GM18517 (cell line): ENCODE measurements around the gene SLC25A36.

Experiments
- ATAC-seq: cut with Tn5 transposase; IDR thresholded peaks from one replicate; pipeline ENCODE4 v1.9.1; 2021; ENCODE audit warnings: mild to moderate bottlenecking, moderate library complexity; ENCODE audit not compliant: unreplicated experiment

Gene SLC25A36, protein sequence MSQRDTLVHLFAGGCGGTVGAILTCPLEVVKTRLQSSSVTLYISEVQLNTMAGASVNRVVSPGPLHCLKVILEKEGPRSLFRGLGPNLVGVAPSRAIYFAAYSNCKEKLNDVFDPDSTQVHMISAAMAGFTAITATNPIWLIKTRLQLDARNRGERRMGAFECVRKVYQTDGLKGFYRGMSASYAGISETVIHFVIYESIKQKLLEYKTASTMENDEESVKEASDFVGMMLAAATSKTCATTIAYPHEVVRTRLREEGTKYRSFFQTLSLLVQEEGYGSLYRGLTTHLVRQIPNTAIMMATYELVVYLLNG

DNA sequence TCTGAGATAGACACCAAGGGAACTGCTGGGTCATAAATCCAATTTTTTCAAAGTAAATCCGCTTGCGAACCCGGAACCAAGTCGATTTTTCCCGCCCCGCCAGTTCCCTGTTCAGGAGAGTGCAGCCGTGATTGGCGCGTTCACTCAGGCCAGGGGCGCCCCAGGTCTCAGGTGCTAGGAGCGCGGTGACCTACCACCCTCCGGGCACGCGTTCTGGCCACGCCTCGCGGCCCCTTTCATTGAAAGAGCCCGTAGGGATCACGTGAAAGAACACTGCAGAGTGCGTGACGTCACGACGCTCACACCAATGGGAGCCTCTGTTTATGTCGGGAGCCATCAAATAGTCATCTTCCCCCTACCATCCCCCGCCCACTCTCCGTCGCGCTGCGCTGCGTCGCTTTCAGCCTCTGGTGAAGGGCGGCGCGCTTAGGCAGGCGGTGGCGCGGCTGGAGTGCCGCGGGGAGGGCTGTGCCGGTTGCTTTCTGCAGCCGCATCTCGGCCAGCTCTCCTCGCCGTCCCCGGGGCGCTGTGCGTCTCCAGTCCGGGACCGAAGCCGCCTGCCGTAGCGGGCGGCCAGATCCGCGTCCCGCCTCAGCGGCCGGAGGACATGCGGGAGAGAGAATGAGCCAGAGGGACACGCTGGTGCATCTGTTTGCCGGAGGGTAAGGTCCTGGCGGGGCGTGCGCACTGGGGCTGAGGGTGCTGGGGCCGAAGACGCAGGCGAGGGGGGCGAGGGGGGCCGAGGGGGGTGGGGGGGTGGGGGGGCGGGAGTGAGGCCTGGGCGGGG lies at the start of gene SLC25A36:
SLC25A36 (plus strand) TSS at position 403 of the 787 bp plus-strand sequence; CDS start at position 622, 219 bp downstream.
- peak; percentile 97 for ATAC-seq

DNA sequence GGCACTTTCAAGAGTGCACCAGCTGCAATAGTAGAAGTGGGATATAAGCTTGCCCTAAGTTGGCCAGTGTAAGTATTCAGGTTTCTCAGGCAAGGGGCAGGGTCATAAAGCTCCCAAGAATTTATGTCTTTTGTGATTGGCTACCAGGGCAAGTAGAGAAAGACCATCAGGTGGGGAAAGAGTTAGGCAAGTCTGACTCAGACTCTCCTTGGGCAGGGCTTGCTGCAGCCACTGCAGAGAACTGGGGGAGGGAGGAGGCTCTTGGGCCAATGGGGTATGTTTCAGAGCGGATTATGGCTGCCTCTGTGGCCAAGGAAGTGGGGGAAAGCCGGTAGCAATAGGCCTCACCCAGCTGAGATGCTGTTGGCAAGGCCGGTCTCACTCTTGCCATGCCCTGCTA lies 44.6 kb upstream of the SLC25A36 start:
- no peak for ATAC-seq

DNA sequence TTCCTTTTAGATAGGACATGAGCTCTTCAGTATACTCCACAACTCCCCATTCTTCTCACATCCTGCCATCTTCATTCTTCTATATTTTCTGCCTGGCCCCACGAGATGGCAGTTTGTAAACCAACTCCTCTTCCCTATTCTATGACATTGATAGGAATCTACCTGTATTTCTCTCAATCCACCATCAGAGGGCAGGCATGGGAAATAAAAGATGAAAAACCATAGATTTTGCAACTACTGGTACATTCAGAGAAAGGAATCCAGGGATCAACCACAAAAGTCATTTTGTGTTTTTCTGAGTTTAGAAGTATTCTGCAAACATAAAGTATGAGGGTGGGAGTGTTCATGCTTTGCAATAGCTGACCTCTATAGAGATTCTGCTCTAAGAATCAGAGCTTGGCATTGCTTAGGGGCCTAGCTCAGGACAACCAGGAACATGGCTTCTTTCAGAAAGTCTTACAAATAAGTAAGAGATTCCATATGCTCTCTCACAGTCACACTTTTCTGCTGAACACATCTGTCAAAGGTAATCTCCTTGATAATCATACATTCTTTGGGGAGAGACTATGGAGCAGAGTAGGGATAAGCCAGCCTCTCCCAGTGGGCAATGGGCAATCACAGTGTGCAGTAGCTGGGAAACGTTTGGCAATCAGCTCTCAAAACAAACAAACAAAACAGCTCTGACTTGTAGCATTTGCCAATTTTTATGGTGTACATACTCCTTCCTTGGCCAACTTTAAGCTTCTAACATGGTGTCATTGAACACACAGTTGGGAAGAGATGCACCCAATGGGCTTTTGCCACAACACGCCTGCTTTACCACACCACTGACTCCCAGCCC lies 43.1 kb upstream of the SLC25A36 start:
- no peak for ATAC-seq

DNA sequence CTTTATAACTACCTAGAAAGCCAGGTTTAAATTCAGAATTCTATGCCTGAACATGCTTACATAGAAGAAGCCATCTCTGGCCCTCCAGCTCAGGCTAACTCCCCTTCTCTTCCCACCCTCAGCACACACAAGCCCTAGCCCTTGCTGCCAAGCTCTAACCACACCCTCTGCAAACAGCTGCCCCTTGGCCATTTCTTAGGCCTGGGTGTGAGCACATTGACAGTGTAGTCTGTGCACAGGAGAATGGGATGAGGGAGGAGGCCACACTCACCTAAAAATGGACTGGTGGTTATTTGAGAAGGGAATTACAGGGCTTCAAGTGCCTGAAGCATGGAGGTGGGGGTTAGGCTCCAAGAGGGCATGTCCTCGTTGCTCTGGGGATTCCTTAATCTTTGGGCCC lies 42.3 kb upstream of the SLC25A36 start:
- no peak for ATAC-seq

DNA sequence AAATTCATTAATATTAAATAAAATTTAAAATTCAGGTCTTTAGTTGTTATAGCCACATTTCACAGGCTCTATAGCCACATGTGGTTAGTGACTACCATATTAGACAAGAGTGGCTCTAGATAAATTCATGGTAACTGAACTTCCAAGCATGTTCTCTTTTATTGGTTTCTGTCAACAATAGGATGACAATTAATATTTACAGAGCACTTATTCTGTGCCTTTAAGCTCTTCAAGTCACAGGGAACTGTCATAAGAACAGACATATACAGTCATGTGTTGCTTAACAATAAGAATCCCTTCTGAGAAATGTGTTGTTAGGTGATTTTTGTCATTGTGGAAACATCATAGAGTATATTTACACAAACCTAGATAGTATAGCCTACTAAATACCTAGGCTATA lies 38.8 kb upstream of the SLC25A36 start:
- no peak for ATAC-seq

DNA sequence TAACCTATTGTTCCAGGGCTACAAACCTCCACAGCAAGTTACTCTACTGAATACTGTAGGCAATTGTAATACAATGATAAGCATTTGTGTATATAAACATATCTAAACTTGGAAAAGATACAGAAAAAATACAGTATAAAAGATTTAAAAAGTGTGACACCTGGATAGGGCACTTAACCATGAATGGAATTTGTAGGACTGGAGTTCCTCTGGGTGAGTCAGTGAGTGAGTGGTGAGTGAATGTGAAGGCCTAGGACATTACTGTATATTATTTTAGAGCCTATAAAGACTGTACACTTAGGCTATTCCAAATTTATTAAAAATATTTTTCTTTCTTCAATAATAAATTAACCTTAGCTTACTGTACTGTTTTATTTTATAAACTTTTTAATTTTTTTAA lies 38.4 kb upstream of the SLC25A36 start:
- ATAC-seq: no peak

DNA sequence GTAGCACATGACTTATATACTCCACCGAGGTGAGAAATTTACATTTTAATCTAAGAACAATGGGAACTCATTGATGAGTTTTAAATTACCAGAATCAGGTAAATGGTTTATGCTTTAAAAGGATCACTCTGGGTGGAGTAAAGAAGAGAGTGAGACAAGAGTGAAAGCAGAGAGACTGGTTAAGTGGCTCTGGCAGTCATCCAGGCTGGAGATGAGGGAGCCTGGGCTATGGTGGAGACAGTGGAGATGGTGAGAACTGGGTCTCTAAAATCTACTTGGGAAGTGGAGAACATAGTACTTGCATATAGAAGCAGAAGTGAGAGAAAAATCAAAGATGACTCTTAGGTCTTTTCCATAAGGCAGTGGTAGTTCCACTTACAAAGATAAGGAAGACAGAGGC lies 37.1 kb upstream of the SLC25A36 start:
- no peak for ATAC-seq

DNA sequence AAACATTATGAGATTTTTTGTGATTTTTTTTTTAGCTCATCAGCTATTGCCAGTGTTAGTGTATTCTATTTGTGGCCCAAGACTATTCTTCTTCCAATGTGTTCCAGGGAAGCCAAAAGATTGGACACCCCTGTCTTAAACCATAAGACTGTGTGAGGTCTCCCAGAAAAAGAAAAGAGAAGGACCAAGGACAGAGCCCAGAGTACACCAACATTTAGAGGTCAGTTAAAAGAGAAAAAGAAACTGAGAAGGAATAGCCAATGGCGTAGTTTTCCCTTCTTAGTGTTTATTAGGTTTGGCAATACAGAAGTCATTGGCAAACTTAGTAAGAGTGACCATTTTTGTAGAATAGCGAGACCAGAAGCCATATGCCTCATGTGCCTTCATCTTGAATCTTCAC lies 36.1 kb upstream of the SLC25A36 start:
- no peak for ATAC-seq

DNA sequence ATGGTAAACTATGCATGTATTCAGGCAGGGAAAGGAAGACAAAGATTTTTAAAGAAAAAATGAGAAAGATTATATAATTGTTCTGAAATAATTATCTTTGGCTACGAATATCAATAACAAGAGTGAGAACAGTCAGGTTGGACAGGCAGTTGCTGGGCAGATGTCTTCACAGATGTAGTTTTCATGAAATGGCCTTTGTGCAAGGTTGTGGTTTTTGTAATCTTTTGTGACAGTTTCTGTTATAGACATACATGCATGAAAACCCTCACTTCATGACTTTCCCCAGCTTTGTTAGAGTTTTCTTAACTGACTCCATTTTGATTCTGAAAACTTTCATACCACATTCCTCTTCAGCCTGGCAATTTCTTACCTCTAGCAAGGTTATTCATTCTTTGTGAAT lies 34.9 kb upstream of the SLC25A36 start:
- no peak for ATAC-seq

DNA sequence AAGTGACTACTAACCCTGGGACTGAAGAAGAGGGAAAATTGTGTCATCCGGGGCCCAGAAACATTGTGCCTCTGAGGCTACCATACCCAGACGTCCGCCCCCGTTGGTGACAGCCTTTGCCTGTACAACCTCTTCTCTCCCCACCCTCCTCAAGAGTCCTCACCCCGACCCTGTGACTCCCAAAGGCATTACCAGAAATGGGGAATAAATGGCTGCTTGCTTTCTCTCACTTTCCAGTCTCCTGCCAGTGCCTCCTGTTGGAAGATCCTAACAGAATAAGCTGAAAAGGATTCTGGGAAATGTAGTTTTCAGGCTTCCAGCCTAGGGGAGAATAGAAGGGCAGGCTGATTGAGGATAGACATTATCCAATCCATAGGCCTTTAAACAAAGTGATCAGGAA lies 30.8 kb upstream of the SLC25A36 start:
- no peak for ATAC-seq

DNA sequence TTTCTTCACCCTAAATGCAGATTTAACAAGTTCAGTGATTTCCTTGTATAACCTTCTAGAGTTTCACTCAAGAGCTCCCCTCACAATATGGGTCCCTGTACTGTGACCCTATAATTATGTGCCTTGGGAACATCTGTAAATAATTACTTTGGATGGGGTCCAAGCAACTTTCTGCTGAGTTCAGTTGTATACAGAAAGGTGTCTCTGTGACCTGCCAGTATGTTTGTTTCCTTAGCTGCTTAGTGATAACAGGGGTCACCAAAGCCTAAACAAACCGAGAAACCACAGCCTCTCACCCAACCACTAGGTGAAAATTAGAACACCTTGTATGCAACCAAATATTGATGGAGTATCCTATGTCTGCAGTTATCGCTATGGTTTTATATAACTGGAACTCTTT lies 29.8 kb upstream of the SLC25A36 start:
- no peak for ATAC-seq

DNA sequence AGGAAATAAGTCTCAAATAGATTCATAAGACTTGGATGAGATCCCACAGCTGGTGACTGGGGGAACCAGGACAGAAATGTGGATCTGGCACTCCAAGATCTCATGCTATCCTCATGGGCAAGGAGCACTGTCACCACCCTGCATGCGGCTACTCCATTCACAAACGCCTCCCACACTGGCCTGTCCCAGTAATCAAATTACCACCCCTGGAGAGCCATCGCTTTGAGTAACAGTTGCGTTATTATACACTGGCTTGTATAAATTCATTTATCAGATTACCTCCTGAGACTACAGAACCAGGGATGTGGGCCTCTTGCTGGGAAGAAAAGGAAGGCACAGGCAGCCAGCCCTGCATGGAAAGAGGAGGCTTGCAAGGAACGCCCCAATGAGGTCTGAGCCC lies 27.9 kb upstream of the SLC25A36 start:
- no peak for ATAC-seq

DNA sequence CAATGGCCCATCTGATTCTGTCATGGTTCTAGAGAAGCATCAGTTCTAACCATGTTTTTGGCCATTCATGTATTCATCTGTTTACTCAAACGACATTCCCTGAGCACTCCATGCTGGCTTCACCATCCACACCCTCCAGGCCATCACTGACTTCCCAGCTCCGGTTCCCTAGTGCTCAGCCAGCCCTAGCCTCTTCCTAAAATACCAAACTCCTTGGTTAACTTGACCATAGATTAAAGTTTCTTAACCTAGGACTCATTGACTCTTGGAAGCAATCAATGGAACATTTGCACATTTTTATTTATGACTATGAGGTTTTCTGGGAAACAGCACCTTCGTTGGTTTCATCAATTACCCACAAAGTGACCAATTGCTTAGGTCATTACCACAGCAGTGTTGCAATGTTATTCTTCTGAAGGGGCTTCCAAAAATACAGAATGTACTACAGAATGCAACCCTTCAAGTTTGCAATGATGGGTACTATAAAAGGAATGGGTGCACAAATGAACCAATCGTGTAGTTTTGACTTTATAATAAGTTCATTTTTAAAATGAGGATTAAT lies 27.2 kb upstream of the SLC25A36 start:
- no peak for ATAC-seq

DNA sequence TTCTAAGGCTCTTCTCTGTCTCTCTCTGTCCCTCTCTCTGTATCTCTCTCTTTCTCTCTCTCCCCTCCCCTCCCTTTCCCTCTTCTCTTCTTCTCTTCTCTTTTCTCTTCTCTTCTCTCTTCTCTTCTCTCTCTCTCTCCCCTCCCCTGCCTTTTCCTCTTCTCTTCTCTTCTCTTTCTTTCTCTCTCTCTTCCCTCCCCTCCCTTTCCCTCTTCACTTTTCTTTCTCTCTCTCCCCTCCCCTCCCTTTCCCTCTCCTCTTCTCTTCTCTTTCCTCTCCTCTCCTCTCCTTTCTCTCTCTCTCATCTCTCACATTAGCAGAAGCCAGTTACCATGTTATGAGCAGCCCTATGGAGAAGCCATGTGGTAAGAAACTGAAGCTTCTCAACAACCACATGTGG lies 25.0 kb upstream of the SLC25A36 start:
- ATAC-seq: no peak

DNA sequence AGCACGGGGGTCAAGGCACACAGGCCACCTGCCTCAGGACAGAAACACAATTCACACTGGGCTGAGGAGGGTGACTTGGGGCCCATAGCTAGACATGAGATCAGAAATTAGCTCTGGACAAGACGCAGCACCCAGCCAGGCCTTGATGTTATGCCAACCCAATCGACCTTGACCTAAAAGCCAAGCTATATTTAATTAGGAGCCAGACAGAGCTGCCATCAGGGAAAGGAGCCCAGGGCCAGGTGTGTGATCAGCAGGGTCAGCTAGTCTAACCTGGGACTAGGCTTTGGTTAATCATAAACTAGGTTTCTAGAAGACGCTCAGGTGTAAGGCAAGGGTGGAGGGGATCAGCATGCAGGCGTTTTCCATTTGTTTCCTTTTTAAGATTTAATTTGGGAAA lies 23.9 kb upstream of the SLC25A36 start:
- no peak for ATAC-seq

DNA sequence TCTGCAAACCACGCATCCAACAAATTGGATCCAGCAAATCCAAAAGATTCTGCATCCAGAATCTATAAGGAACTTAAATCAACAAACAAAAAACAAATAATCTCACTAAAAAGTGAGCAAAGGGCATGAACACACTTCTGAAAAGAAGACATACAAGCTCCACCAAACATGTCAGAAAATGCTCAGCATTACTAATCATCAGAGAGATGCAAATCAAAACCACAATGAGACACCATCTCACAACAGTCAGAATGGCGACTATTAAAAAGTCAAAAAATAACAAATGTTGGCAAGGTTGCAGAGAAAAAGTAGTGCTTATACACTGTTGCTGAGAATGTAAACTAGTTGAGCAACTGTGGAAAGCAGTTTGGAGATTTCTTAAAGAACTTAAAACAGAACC lies 21.6 kb upstream of the SLC25A36 start:
- no peak for ATAC-seq

DNA sequence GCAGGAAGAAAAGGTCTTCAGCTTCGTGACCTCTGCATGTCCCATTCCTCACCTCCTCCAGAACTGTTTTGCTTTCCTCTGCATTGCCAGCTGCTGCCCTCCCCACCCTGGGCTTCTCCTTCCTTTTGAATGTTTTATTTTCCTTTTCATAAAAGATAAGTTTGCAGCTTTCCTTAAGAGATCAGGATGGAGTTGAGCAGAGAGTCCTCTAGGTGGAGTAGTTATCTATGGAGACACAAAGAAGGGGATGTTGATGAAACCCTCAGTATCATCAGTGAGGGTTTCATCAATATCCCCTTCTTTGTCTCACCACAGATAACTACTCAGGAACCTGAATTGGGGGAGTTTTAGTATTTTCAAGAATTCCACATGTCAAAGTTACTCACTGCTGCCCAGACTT lies 19.0 kb upstream of the SLC25A36 start:
- ATAC-seq: no peak

DNA sequence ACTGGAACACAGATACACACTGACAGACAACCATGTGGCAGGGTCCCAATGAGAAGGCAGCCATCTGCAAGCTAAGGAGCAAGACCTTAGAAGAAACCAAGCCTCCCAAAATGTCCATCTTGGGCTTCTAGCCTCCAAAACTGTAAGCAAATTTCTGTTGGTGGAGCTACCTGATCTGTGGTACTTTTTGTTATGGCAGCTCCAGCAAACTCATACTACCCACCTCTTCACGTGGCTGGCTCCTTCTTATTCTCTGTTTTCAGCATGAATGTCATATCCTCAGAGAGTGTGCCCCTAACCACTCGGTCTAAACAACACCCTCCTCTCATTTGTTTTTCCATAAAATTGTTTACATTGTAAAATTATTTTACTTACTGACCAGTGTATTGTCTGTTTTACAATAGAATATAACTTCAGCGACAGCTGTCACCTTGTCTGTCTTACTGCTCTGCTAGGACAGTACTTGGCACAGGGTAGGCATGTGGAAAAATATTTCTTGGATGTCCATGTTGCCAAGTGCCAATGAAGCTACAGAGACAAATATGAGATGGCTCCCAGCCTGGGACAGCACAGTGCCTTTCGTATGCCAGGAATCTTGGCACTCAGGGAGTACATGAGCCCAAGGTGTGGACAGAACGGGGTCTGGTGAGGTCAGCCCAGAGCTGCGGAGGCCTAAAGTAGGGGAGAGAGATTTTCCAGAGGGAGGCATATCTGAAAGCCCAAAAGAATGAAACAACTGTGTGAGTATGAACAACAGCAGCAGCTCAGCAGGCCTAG lies 17.4 kb upstream of the SLC25A36 start:
- no peak for ATAC-seq

DNA sequence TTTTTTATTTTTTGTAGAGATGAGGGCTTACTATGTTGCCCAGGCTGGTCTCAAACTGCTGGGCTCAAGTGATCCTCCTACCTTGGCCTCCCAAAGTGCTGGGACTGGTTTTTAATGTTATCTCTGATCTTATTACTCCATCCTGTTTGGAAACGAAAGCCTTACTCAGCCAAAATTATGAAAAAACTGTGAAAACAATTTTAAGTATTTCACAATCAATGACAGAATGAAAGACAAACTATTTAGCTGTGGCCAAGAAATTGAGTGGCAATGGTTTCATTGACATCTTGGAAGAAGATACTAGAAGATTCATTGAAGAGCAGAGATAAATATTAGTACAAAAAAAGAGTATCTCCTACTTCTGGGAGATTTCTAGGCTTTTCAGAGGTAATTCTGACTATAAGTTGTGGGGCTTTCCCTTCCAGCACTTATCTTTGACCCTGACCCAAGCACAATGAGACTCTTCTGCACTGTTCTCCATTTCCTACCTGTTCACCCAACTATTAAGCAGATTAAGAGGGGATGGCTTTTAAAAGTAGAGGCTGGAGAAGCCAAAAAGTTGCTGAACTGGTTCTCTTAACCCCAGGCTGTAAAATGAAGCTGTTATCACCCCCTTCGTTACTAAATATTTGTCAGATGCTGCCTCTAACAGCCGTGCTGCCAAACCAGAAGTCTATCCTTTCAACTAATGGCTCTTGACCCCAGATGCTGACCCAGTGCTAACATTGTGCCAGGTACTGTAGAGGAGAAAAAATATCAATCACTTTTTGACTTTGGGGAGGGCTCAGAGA lies 14.2 kb upstream of the SLC25A36 start:
- ATAC-seq: no peak

DNA sequence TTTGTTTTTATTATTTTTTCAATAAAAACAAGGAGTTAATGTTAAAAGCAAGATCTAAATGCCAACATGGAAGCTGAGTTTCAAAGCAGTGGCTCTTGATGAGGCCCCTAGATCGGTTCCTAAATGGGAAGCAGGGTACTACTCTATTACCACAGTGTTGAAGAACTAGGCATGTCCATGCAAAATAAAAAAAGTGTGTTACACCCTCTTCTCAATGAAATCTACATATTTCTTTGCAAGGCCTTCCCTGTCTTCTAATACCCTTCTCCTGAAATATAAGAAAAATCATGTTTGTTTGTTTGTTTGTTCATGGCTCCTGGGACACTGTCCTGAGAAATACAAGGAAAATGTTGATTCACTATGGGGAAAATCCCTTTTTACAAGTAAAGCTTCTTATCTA lies 12.2 kb upstream of the SLC25A36 start:
- ATAC-seq: no peak
